NAMALWA (cell line): Measurements from ENCODE around the gene ERO1A.
A peak's percentile ranks its signal among the peaks of the same experiment; 100 is the strongest.

ENCODE experiments used
- DNase-seq: peaks from one replicate; pipeline ENCODE4 v3.0.0-alpha.2; 2015; ENCODE audit warnings: low spot score

The ERO1A gene

DNA sequence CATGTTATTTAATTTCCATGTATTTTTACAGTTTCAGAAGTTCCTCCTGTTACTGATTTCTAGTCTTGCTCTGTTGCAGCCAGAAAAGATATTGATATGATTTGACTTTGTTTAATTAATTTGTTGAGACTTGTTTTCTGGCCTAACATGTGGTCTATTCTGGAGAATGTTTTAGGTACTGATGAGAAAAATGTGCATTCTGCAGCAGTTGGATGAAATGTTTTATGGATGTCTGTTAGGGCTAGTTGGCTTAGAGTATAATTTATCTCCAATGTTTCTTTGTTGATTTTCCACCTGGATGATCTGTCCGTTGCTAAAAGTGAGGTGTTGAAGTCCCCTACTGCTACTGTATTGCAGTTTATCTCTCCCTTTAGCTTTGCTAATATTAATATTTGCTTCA is 88.3 kb downstream of the ERO1A start:
- DNase-seq, result no peak

DNA sequence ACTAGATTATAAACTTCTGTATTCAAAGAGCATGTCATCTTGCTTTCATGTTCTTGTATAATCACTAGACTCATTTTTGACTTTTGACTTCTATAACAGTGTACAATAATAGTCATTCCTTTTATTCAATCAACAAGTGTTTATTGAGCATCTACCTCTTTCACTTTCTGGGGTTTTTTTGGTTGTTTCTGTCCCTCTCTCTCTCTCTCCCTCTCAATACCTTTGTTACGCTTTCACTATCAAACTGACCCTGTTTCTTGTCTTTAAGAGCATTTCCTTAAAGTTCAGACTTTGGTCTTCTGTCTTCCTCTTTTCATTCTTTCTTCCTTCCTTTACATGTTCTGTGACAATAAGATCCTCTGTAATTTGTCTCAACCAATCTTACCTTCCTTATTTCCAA is 93.2 kb downstream of the ERO1A start:
- peak; percentile 1 for DNase-seq

DNA sequence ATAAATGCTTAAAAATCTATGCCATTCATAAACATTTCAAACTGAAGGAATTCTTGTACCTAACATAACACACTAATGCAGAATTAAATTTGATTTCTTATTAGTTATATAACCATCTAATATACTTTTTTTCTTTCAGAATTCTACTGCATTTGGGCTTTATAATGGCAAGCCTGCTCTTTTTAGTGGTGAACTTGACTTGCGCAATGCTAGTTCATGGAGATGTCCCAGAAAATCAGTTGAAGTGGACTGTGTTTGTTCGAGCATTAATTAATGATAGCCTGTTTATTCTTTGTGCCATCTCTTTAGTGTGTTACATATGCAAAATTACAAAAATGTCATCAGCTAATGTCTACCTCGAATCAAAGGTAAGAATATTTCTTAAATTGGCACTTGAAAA is 95.4 kb downstream of the ERO1A start:
- no peak for DNase-seq

DNA sequence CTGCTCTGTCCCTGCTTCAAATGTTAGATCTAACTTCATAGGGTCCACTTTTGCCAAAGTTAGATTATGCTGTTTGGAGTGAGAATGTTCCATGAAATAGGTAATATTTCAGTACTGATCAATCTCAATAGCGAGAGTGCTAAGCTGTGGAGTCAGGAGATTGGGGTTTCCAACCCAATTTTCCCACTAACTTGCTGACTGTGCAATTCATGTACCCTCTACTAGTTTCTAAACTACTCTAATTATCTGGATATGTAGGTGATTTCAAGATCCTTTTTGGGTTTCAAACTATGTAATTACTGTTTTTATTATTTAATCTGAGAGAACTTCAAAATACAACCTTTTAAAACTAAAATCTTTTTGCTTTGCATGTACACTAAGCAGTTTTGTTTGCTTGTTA is 96.8 kb downstream of the ERO1A start:
- no peak for DNase-seq

DNA sequence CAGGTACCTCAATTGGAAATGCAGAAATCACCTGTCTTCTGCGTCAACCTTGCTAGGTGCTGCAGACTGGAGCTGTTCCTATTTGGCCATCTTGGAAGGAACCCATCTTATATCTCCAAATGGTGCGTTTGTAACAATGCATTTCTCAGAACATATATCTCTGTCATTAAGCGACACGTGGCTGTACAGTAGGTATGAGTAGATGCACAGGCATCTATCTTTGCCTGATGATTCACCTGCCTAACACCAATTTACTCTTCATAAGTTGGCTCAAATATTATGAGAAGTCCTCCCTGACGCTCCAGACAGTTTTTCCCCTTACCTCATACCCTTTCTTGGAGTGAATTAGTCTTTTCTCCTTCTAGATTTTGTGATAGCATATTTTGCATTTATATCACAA is 98.5 kb downstream of the ERO1A start:
- no peak for DNase-seq

DNA sequence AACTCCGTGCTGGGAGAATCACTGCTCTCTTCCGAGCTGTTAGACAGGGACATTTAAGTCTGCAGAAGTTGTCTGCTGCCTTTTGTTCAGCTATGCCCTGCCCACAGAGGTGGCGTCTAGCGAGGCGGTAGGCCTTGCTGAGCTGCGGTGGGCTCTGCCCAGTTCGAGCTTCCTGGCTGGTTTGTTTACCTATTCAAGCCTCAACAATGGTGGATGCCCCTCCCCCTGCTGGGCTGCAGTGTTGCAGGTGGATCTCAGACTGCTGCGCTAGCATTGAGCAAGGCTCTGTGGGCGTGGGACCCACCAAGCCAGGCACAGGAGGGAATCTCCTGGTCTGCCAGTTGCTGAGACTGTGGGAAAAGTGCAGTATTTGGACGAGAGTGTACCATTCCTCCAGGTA is 99.0 kb downstream of the ERO1A start:
- DNase-seq, result no peak

DNA sequence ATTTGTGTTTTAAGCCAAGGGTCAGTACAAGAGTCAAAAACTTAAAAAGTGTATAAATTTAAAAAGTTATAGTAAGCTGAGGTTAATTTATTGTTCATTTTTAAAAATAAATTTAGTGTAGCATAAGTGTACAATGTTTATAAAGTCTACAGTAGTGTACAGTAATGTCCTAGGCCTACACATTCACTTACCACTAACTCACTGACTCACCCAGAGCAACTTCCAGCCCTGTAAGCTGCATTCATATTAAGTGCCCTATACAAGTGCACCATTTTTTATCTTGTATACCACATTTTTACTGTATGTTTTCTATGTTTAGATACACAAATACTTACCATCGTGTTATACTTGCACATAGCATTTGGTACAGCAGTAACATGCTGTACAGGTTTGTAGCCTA is 105.0 kb downstream of the ERO1A start:
- no peak for DNase-seq
